ENCODE data around the gene MEIS3. TPM values are rescaled to one million over a fixed set of nuclear protein-coding genes. Genes with fewer than 3 reads are reported as not detected.

Gene MEIS3
- polyA plus RNA-seq, 3 donors, result not detected

- Mint-ChIP-seq H3K9me3 (peaks cover 0 to 4% (median 0%) of the 10 kb centered on the region in 7 donors), H3K27me3 (ENCODE audit: low read depth in 3 of 3) (peaks cover 25 to 53% (median 29%) of the 10 kb centered on the region in 3 donors), H3K27ac (peak overlapping the region in 1 of 7 donors; percentile 62), H3K4me3 (no peak overlapping the region), H3K4me1 (peaks cover 2% of the 10 kb centered on the region), H3K36me3 (no peaks in the 10 kb centered on the region)
- no peak for TF ChIP-seq CTCF (IDR thresholded peaks at IDR 0.05)
- no peaks in the 10 kb centered on the region for H3K79me2 ChIP-seq (ENCODE audit: insufficient read depth, low read length)
- no peaks in the 10 kb centered on the region for H3K9me3 ChIP-seq (replicated peaks in 1 of 2; ENCODE audit: control insufficient read depth in 1 of 2, insufficient read depth in 1 of 2, low read length in 2 of 2)
- no peak for DNase-seq
- intact Hi-C loops (cut with micrococcal nuclease), result loop anchor here (5.0 to 10.0 kb wide), 2 partner anchors 76 to 78 kb away; partner anchors contain the start of gene NAPA (in 2 of the 2)
- no peaks in the 10 kb centered on the region for H3K4me1 ChIP-seq (ENCODE audit: control insufficient read depth in 1 of 2, insufficient read depth in 2 of 2, low read length in 2 of 2)
- H3K36me3 ChIP-seq (replicated peaks in 1 of 2; ENCODE audit: control insufficient read depth in 1 of 2, insufficient read depth in 2 of 2, low read length in 2 of 2), result no peaks in the 10 kb centered on the region
- no peak overlapping the region for H3K9ac ChIP-seq (ENCODE audit: insufficient read depth, low read length, poor library complexity, severe bottlenecking)
- H3K27me3 ChIP-seq (ENCODE audit: control insufficient read depth in 2 of 2, insufficient read depth in 2 of 2, low read length in 2 of 2), result peaks cover 4 to 17% of the 10 kb centered on the region in 2 donors
- WGBS (ENCODE audit: insufficient coverage), result 48% methylated on average over 3 of the region's 5 CpGs
- no peaks in the 10 kb centered on the region for H4K20me1 ChIP-seq (ENCODE audit: insufficient read depth, low read length)
- no peak overlapping the region for H2AFZ ChIP-seq (ENCODE audit: insufficient read depth, low read depth, low read length, poor library complexity, severe bottlenecking)
- no peak overlapping the region for H3K27ac ChIP-seq (ENCODE audit: low read depth in 1 of 2, low read length in 2 of 2)
- no peak overlapping the region for H3K4me2 ChIP-seq (replicated peaks; ENCODE audit: extremely low read depth, low read length, poor library complexity, severe bottlenecking)
- H3K4me3 ChIP-seq (replicated peaks in 1 of 3; ENCODE audit: low read depth in 2 of 3, low read length in 3 of 3), result no peak overlapping the region
Measured at GRCh38 chr19:47438793-47439220, 19.5 kb upstream of the MEIS3 start.

- H3K9ac ChIP-seq (ENCODE audit: insufficient read depth, low read length, poor library complexity, severe bottlenecking), result no peak overlapping the region
- no peaks in the 10 kb centered on the region for H3K9me3 ChIP-seq (replicated peaks in 1 of 2; ENCODE audit: control insufficient read depth in 1 of 2, insufficient read depth in 1 of 2, low read length in 2 of 2)
- H3K36me3 Mint-ChIP-seq, result no peaks in the 10 kb centered on the region
- H3K9me3 Mint-ChIP-seq, result peaks cover 0 to 8% (median 0%) of the 10 kb centered on the region in 7 donors
- H4K20me1 ChIP-seq (ENCODE audit: insufficient read depth, low read length), result no peaks in the 10 kb centered on the region
- H2AFZ ChIP-seq (ENCODE audit: insufficient read depth, low read depth, low read length, poor library complexity, severe bottlenecking), result no peak overlapping the region
- H3K4me3 ChIP-seq (replicated peaks in 1 of 3; ENCODE audit: low read depth in 2 of 3, low read length in 3 of 3), result no peak overlapping the region
- no peaks in the 10 kb centered on the region for H3K79me2 ChIP-seq (ENCODE audit: insufficient read depth, low read length)
- TF ChIP-seq CTCF (IDR thresholded peaks at IDR 0.05), result no peak
- 49% methylated on average over 9 of the region's 12 CpGs for WGBS (ENCODE audit: insufficient coverage)
- peak overlapping the region in 1 of 2 donors; percentile 33 for H3K4me3 Mint-ChIP-seq
- peaks cover 2% of the 10 kb centered on the region for H3K4me1 Mint-ChIP-seq
- no peaks in the 10 kb centered on the region for H3K36me3 ChIP-seq (replicated peaks in 1 of 2; ENCODE audit: control insufficient read depth in 1 of 2, insufficient read depth in 2 of 2, low read length in 2 of 2)
- H3K27me3 Mint-ChIP-seq (ENCODE audit: low read depth in 3 of 3), result peaks cover 13 to 44% (median 22%) of the 10 kb centered on the region in 3 donors
- H3K4me1 ChIP-seq (ENCODE audit: control insufficient read depth in 1 of 2, insufficient read depth in 2 of 2, low read length in 2 of 2), result no peaks in the 10 kb centered on the region
- intact Hi-C loops (cut with micrococcal nuclease), result loop anchor here (2.0 to 10.0 kb wide), 3 partner anchors 77 to 261 kb away; partner anchors contain the start of gene NAPA (in 2 of the 2)
- DNase-seq, result no peak
- H3K27ac Mint-ChIP-seq, result no peak overlapping the region
- peaks cover 0 to 5% of the 10 kb centered on the region in 2 donors for H3K27me3 ChIP-seq (ENCODE audit: control insufficient read depth in 2 of 2, insufficient read depth in 2 of 2, low read length in 2 of 2)
- H3K27ac ChIP-seq (ENCODE audit: low read depth in 1 of 2, low read length in 2 of 2), result no peak overlapping the region
- no peak overlapping the region for H3K4me2 ChIP-seq (replicated peaks; ENCODE audit: extremely low read depth, low read length, poor library complexity, severe bottlenecking)
Measured at GRCh38 chr19:47437500-47437899, 18.2 kb upstream of the MEIS3 start.
